ENCODE results near the gene ZNF35.

The ZNF35 gene

GRCh38 chr3:44648564-44649229, at the start of gene ZNF35:
ZNF35 (plus strand) TSS chr3:44648732; CDS start chr3:44651068, 2,336 bp downstream.
- in situ Hi-C loops (cut with HindIII; ENCODE audit: low sequenced_read_pairs), result no loop called here
- H3K4me3 ChIP-seq (ENCODE audit: low read depth, low read length), result peak within 1 kb of the TSS; percentile 64
- no peak for TF ChIP-seq CTCF (IDR thresholded peaks at IDR 0.05; ENCODE audit: low read depth, low read length, missing control alignments)
- peak; percentile 76 for DNase-seq (ENCODE audit: low read depth)

GRCh38 chr3:44601749-44602148, 46.8 kb upstream of the ZNF35 start:
- no peak for TF ChIP-seq CTCF (IDR thresholded peaks at IDR 0.05; ENCODE audit: low read depth, low read length, missing control alignments)
- H3K4me3 ChIP-seq (ENCODE audit: low read depth, low read length), result no peak overlapping the region
- DNase-seq (ENCODE audit: low read depth), result no peak
- in situ Hi-C loops (cut with HindIII; ENCODE audit: low sequenced_read_pairs), result no loop called here

- no peak for TF ChIP-seq CTCF (IDR thresholded peaks at IDR 0.05; ENCODE audit: low read depth, low read length, missing control alignments)
- H3K4me3 ChIP-seq (ENCODE audit: low read depth, low read length), result no peak overlapping the region
- no peak for DNase-seq (ENCODE audit: low read depth)
- in situ Hi-C loops (cut with HindIII; ENCODE audit: low sequenced_read_pairs), result no loop called here
Measured at GRCh38 chr3:44612678-44613077, 35.9 kb upstream of the ZNF35 start.

- peak within 1 kb of the TSS; percentile 77 for H3K4me3 ChIP-seq (ENCODE audit: low read depth, low read length)
- in situ Hi-C loops (cut with HindIII; ENCODE audit: low sequenced_read_pairs), result no loop called here
- TF ChIP-seq CTCF (IDR thresholded peaks at IDR 0.05; ENCODE audit: low read depth, low read length, missing control alignments), result no peak
- DNase-seq (ENCODE audit: low read depth), result peak; percentile 71
Measured at GRCh38 chr3:44624749-44625480, 23.6 kb upstream of the ZNF35 start, which contains the start of gene ZNF197. ZNF197 (plus strand) TSS chr3:44625036; CDS start chr3:44629155, 4,119 bp downstream.

GRCh38 chr3:44628716-44629115, 19.8 kb upstream of the ZNF35 start:
- DNase-seq (ENCODE audit: low read depth), result no peak
- TF ChIP-seq CTCF (IDR thresholded peaks at IDR 0.05; ENCODE audit: low read depth, low read length, missing control alignments), result no peak
- in situ Hi-C loops (cut with HindIII; ENCODE audit: low sequenced_read_pairs), result no loop called here
- H3K4me3 ChIP-seq (ENCODE audit: low read depth, low read length), result no peak overlapping the region

- H3K4me3 ChIP-seq (ENCODE audit: low read depth, low read length), result no peak overlapping the region
- DNase-seq (ENCODE audit: low read depth), result no peak
- in situ Hi-C loops (cut with HindIII; ENCODE audit: low sequenced_read_pairs), result no loop called here
- TF ChIP-seq CTCF (IDR thresholded peaks at IDR 0.05; ENCODE audit: low read depth, low read length, missing control alignments), result no peak
Measured at GRCh38 chr3:44632193-44632592, 16.3 kb upstream of the ZNF35 start.
